Epithelial cell of esophagus (primary cell): ENCODE data around the gene MRGPRD.
"Not testable (repeated sequence)": the region's sequence is repeated elsewhere in the genome, so short reads cannot be mapped to it uniquely, and the experiment has no call there.

ENCODE experiments used
- DNase-seq: peaks from one replicate; pipeline ENCODE4 v3.0.0; 2010; ENCODE audit warnings: low read depth
- H3K4me3 ChIP-seq: 2 replicates; pipeline ENCODE4 v1.5.1; 2011; ENCODE audit warnings: mild to moderate bottlenecking, low read length, control low read depth
- TF ChIP-seq, protein P1 (sequence below): IDR thresholded peaks from 2 replicates; pipeline ENCODE4 v1.5.1; 2011; ENCODE audit warnings: low read depth, mild to moderate bottlenecking, low read length, control low read depth, inconsistent platforms; ENCODE audit not compliant: insufficient read depth; ENCODE audit errors: missing control alignments

The MRGPRD gene

DNA sequence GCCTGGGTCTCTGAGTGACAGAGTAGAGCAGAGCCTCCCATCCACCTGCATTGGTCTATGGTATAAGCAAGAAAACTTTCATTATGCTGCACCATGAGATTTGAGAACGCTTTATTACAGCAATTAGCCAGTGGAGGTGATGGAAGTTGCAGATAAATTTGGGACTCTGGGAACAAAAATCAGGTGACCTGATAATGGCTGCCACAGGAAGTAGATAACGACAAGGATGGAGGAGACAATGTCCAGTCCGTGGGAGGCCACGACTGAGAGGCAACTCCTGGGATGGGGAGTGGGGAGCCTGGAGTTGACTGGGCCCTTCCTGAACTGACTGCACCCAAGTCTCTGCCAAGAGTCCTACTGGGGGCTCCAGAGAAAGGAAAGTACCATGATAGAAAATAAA, 4.7 kb downstream of the MRGPRD start:
- no peak overlapping the region for H3K4me3 ChIP-seq
- TF ChIP-seq, protein P1, sequence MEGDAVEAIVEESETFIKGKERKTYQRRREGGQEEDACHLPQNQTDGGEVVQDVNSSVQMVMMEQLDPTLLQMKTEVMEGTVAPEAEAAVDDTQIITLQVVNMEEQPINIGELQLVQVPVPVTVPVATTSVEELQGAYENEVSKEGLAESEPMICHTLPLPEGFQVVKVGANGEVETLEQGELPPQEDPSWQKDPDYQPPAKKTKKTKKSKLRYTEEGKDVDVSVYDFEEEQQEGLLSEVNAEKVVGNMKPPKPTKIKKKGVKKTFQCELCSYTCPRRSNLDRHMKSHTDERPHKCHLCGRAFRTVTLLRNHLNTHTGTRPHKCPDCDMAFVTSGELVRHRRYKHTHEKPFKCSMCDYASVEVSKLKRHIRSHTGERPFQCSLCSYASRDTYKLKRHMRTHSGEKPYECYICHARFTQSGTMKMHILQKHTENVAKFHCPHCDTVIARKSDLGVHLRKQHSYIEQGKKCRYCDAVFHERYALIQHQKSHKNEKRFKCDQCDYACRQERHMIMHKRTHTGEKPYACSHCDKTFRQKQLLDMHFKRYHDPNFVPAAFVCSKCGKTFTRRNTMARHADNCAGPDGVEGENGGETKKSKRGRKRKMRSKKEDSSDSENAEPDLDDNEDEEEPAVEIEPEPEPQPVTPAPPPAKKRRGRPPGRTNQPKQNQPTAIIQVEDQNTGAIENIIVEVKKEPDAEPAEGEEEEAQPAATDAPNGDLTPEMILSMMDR, result no peak
- no peak for DNase-seq

DNA sequence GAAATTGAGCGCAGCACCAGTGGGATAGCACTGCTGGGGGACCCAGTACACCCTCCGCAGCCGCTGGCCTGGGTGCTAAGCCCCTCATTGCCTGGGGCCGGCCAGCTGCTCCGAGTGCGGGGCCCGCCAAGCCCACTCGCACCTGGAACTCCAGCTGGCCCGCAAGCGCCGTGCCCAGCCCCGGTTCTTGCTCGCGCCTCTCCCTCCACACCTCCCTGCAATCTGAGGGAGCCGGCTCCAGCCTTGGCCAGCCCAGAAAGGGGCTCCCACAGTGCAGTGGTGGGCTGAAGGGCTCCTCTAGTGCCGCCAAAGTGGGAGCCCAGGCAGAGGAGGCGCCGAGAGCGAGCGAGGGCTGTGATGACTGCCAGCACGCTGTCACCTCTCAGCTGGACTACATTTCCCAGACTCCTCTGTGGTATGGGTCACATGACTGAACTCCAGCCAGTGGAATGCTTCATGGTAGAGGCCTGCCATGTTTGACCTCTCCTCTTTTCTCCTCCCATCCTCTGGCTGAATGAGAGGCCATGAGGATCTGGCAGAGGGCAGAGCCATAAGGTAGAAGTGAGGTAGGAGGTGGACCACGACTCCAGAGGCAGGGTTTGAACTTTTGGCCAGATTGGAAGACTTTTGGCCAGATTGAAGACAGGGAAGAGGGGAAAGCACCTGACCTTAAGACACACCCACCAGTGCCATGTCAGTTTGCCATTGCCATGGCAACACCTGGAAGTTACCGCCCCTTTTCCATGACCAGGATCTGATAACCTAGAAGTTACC, 6.2 kb downstream of the MRGPRD start:
- TF ChIP-seq, protein P1, result no peak
- peak; percentile 19 for DNase-seq
- H3K4me3 ChIP-seq, result no peak overlapping the region

DNA sequence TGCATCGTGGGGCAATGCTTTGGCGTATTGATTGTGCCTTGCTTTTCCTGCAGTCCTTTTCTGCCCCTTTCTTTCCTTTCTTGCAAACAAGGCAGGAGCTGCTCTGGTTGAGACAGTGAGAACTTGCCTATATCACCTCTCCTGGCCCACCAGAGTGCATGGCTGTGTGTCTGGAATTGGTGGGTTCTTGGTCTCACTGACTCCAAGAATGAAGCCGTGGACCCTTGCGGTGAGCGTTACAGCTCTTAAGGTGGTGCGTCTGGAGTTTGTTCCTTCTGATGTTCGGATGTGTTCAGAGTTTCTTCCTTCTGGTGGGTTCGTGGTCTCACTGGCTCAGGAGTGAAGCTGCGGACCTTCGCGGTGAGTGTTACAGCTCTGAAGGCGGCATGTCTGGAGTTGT, 7.1 kb downstream of the MRGPRD start:
- not testable (repeated sequence) for DNase-seq, H3K4me3 ChIP-seq

DNA sequence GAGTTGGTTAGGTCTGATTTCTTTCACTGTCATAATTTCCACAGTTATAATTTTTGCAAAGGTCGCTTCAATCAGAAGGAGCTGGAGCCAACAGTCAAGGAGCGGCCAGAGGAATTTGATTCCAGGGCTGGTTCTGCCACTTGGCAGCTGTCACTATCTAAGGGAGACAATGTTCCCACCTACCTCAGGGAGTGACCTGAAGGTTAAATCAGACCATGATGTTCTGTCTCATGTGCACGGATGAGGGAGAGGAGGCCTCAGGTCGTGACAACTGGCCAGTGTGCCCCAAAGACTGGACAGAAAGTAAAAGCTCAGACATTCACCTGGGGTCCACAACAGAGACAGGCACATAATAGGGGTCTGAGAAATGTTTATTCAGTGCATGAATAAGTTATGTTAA, 7.6 kb downstream of the MRGPRD start:
- TF ChIP-seq, protein P1, result no peak
- no peak overlapping the region for H3K4me3 ChIP-seq
- DNase-seq, result no peak

DNA sequence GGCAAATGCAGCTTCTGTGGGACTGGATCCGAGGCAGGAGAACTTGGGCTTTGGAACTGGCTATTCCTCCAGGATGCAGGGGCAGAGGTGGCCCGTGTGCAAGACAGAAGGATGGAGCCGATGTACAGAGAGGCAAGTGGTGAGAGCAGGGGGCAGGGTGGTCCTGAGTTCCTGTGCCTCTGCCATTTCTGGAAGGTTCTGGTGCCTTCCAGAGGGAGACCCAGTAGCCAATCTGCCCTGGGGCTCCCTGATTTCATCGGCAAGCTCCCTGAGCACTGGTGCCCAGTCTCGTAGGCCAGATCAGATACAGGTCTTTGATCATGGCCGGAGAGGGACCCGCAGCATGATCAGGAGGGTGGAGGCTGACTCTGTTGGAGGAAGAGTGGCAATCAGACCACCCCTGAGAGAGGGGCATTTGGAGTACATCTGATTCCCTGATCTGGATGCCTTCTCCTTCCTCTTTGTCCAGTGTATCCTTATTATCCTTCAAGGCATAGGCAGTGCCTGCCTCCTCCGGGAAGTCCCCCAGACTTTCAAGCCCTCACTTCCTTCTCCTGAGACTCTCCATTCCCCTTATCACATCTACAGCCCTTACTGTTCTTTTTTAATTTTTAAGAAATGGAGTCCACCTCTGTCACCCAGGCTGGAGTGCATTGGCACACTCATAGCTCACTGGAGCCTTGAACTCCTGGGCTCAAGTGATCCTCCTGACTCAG, 9.7 kb downstream of the MRGPRD start:
- H3K4me3 ChIP-seq, result no peak overlapping the region
- no peak for DNase-seq
- TF ChIP-seq, protein P1, result no peak

DNA sequence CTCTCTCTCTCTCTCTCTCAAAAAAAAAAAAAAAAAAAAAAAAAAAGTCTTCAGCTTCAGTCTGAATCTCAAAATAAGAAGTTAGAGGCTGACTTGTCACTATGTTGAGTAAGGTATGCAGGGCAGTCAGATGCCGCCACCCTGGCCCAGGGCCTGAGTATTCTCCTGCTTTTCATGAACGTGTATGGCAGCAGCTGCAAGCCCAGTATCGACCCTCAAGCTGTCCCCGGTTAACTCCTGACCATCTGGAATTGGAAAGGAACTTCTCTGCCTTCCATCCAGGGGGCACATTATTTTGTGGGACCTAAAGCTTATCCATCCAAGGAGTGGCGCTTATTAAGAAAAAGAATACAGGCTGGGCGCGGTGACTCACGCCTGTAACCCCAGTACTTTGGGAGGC, 11.4 kb downstream of the MRGPRD start:
- TF ChIP-seq, protein P1, result no peak
- no peak for DNase-seq
- H3K4me3 ChIP-seq, result no peak overlapping the region

DNA sequence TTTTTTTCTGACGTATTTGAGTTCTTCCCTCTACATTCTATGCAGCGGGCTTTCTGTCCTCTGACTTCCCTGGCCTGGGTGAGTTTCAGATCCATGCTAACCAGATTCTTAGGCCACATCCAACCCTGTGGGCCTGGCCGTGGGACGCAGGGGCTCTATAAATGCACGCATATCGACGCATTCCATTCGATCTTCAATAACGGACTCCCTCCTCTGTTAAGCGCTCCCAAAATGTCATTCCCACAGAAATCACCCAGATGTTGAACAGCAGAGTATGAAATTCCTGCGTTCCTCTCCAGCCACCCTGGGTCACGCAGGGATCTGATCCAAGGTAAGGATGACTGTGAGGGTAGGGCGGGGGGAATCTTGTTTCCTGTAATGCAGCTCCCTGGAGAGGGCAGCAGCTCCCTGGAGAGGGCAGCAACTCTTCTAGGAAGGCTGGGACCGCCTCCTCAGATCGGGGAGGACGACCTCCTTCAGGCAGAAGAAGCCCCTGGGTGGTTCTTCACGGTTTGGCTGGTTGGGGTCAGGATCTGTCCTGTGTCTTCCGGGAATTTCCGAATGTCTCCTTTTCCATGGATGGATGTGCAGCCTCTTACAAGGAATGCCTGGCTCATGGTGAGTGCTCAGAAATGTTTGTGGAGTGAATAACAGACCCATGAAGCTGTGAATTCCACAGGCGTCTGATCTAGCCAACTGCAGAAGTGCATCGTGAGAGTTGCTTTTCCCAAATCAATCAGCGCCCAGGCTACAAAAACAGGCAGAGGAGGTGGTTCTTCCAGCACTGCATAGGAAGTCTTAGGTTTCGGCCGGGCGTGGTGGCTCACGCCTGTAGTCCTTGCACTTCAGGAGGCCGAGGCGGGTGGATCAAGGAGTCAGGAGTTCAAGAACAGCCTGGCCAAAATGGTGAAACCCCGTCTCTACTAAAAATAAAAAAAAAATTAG, 12.2 kb downstream of the MRGPRD start:
- DNase-seq, result no peak
- TF ChIP-seq, protein P1, result no peak
- no peak overlapping the region for H3K4me3 ChIP-seq
